HuH-7 (cell line): ENCODE measurements around the gene VAV1.
"Not testable (repeated sequence)": the region's sequence is repeated elsewhere in the genome, so short reads cannot be mapped to it uniquely, and the experiment has no call there.

ENCODE experiments used
- DNase-seq: peaks from one replicate; pipeline ENCODE4 v3.0.0; 2011; ENCODE audit warnings: low spot score

Gene VAV1

DNA sequence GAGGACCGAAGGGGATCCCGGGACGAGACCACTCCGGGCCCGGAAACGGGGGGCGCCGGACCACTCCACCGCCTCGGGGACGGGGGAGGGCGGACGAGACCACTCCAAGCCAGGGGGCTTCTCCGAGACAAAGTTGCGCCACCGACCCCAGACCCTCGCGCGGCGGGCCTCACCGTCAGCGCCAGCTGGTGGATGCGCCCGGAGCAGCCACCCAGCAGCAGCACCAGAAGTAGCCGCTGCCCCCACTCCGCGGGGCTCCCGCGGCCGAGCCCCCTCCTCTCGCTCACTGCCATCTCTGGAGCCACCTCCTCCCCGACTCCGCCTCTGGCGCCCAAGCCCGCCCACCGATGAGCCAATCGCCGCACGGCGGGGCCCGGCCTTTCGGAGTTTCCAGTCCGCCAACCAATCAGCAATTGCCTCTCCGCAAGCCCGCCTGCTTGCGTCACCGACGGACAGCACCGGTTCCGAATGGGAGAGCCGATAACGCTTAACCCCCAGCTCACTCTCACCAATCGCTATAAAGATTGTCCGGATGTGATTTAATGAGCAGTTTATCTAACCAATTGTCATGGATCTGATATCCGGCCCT, 35.1 kb upstream of the VAV1 start, which contains the start of gene GPR108:
TSS of gene GPR108 (minus strand) at position 297 of the 589 bp plus-strand sequence. CDS start at position 293, 4 bp downstream.
- DNase-seq = peak; percentile 97

DNA sequence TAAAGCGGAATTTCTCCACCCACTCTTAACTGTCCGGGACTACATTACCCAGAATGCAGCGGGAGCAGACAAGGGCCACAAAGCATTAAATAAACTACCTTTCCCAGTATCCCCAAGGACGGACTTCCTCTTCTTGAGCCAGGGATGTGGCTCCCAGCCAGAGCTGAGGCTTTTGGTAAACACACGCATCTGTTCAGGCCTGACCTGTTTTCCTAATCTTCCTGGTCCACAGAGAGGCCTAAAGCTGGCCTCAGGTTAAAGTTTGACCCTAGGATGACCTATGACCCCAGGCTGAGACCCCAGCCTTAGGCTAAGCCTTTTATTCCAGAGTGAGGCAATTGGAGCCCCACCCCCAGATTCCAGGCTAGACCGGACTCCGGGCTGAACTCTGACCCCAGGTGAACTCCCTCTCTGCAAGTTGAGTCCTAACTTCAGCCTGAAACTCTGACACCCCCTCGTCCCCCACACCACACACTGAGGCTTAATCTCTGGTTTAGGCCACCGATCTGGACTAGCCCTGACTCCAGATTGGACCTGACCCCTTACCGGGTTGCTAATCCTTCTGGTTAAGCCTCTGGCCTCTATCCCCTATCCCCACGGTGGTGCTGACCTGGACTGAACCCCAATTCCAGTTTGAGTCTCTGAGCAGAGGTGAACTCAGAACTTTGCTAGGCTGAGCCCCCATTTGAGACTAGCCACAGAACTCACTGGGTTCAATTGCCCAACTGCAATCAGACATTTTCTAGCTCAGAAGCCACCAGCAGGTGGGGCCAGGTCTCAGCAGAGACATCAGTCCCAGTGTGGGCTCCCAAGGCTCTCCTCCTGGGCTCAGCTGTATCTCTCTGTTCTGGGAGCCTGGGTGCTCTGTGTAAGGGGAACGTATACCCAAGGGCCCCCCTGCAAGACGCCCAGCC, 34.4 kb upstream of the VAV1 start:
- DNase-seq = peak; percentile 70

DNA sequence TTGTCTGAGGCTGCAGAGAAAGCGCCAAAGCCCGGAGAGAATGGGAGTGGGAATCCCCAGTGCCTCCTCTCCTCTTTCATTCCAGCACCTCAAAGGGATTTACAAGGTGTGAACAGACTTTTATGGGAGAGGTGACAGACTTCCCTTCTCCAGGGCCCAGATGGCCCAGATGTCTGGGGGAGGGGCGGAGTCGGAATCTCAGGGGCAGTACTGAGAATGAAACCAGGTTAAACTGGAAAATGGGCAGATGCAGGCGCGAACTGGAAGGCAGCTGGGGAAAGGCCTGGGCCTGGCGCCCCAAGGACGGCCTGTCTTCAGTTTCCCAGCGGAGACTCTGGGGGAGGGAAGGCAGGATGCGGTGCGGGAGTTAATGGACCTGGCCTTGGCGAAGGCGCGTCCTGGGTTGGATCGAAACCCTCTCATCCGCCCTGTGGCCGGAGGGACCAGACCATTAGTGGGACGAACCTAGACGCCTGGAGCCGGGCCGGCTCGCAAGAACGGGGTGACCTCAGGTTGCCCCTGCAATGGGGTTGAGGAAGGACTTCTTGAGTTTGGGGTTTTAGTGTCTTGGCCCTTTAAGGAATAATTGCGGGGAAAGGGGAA, 33.6 kb upstream of the VAV1 start:
- no peak for DNase-seq

DNA sequence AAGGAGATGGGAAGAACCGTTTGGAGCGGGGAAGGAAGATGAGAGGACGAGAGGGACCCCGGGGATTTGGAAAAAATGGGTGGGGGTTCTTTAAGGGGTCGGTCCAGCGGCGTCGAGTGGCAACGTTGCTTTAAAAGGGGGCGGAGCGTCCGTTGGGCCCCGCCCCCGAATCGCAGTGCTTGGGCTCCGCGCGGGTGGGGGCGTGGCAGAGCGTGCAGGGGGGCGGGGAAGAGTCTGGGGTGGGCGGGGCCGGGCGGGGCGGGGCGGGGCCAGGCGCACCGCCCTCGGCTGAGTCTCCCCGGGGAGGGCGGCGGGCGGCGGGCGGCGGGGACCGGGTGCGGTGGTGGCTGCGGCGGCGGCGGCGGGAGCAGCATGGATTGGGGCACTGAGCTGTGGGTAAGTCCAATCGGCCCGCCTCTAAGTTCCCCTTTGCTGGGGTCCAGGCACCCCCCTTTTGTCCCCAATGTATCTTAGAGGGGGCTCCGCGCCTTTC, 33.1 kb upstream of the VAV1 start, which contains the start of gene TRIP10:
TSS of gene TRIP10 (plus strand) at position 291 of the 493 bp plus-strand sequence. CDS start at position 373, 82 bp downstream.
- DNase-seq = peak; percentile 72

DNA sequence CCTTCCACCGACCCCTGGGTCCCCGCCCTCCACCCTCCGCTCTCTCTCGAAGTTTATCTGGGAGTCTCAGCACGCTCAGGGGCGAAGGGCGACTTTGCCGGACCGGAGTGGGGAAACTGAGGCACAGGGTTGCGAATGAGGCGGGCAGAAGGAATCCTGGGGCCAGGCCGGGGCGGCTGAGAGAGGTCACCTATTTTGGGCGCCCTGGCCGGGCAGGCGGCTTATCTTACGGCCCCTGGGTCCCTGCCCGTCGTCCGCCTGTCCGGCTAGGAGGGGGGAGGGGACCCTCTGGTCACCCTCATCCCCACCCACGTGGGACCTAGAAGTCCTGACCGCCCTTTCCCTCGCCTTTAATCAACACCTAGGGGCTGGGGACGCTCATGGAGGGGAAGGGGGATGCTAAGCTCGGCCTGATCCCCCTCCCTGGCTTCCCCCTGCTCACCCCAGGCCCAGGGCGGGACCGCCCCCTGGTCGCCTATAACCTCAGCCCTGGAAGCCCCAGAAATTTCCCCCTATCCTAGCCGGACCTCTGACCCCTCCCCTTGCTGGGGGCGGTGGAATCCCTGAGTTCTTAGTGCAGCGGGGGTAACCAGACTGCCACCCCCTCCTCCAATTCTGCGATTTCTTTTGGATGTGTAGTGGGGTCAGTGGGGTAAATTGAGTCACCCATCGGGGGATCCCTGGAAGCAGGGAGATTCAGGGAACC, 32.5 kb upstream of the VAV1 start:
- peak; percentile 61 for DNase-seq

DNA sequence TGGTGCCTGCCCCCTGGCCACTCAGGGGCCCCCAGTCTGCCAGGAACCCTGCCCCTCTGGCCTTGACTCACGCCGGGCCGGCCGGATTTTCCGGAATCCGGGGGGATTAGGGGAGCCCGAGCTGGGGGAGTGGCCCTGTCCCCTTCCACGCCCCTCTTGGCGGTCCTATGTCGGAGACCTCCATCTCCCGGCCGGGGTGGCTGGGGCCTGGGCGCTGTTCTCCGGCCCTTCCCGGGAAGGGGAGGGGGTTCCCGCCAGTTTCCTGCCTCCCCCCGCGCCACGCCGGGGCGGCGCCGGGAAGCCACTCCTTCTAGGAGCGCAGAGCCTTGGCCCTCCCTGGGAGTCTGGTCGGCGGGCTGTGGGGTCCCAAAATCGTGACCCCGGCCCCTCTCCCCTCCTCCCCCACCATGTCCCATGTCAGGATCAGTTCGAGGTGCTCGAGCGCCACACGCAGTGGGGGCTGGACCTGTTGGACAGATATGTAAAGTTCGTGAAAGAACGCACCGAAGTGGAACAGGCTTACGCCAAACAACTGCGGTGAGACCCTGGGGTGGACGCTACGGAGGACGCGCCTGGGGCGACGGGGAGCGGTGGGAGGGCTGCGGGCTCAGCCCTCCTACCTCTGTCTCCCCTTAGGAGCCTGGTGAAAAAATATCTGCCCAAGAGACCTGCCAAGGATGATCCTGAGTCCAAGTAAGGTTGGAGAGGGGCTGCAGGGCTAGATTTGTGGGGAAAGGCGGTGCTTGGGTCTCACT, 31.7 kb upstream of the VAV1 start:
- no peak for DNase-seq

DNA sequence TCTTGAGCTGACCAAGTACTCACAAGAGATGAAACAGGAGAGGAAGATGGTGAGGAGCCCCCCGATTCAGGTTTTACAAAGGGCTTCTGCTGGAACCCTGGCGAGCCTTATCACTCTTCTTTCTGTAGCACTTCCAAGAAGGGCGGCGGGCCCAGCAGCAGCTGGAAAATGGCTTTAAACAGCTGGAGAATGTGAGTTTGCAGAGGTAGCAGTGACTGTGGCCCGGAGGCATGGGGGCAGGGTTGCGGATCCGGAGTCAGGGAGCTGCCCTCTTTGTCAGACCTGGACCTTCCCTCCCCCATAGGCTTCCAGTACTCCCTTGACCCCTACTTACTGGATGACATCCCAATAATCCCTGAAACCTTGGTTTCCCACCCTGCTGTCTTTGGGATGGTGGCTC, 29.4 kb upstream of the VAV1 start:
- no peak for DNase-seq

DNA sequence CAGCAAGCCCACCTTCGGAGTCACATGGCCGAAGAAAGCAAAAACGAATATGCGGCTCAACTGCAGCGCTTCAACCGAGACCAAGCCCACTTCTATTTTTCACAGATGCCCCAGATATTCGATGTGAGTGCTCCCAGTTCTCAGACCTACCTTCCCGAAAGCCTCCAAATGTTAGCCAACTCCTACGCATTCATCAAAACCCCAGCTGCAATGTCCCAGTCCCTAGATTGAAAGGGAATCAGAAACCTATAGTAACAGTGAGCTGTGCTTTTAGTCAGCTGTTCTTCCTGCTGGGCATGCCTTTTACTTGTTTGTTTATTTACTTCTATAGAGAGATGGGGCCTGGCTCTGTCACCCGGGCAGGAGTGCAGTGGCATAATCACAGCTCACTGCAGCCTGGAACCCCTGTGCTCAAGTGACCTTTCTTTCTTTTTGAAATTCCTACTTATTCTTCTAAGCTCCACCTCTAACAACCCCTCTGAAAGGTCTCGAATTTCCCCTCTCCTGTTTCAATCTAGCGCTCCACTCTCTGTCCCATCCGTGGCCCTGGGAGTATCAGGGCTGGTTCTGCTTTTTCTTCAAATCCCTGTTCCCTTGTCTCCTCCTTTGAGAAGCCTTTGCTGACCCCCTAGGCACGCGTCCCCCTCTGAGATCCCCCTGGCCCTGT, 28.7 kb upstream of the VAV1 start:
- DNase-seq = no peak

DNA sequence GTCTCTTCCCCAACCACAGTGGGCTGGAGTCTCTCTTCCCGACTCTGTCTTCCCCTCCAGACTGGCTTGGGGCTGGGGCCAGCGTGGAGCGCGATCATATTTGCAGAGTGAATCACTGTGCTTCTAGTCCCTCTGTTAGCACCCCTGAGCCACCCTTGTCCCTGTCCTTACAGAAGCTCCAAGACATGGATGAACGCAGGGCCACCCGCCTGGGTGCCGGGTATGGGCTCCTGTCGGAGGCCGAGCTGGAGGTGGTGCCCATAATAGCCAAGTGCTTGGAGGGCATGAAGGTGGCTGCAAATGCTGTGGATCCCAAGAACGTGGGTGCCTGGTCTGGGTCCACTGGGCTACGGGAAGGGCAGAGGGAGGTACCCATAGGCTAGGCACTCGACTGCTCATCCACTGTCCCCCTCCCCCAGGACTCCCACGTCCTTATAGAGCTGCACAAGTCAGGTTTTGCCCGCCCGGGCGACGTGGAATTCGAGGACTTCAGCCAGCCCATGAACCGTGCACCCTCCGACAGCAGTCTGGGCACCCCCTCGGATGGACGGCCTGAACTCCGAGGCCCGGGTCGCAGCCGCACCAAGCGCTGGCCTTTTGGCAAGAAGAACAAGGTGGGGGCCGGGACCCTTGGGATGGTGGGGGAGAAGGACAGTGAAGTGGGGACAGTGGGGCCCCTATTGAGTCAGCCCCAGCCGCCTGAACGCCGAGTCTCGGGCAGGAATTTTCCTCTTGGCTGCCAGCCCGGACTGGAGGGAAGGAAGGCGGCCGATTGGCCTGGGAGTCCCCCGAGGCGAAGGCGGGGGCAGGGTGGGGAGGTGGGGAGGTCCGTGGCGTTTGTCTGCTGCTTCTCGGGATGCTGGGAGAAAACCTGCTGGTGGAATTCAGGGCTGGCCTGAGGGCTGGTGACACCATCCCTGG, 27.9 kb upstream of the VAV1 start:
- no peak for DNase-seq

DNA sequence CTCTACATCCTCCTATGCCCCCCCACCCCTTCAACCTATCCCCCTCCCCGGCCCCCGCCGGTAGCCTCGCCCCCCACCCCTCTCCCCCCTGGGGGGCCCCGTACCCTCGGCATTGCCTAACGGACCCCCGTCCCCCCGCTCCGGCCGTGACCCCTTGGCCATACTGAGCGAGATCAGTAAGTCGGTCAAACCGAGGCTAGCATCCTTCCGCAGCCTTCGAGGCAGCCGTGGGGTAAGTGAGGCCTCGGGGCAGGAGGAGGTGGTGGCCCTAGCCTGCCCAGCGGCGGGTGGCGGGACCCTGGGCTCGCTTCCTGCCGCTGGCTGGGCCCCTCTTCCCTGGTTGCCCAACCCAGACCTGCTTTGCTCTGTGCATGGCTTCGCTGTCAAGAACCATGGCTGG, 26.5 kb upstream of the VAV1 start:
- DNase-seq = no peak

DNA sequence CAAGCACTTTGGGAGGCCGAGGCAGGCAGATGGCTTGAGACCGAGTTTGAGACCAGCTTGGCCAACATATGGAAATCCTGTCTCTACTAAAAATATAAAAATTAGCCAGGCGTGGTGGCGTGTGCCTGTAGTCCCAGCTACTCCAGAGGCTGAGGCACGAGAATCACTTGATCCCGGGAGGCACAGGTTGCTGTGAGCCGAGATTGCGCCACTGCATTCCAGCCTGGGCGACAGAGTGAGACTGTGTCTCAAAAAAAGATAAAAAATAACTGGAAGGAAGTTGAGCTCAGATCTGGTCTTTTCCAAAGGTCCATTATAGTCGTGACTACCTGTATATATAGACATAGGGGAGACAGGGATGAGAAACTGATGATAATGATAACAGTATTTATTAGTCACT, 24.0 kb upstream of the VAV1 start:
- not testable (repeated sequence) for DNase-seq

DNA sequence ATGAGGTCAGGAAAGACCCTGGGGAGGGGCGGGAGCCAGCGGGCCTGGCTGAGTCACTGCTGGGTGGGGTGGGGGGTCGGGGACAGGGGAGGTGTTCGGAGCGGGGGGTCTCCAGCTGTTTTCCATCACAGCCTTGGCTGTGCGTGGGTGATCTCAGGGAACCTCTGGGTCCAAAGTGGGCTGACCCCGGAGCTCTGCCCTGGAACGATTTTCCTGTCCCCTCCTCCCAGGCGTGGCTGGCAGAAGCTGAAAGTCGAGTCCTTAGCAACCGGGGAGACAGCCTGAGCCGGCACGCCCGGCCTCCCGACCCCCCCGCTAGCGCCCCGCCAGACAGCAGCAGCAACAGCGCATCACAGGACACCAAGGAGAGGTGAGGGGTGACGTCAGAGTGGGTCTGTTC, 22.4 kb upstream of the VAV1 start:
- no peak for DNase-seq

DNA sequence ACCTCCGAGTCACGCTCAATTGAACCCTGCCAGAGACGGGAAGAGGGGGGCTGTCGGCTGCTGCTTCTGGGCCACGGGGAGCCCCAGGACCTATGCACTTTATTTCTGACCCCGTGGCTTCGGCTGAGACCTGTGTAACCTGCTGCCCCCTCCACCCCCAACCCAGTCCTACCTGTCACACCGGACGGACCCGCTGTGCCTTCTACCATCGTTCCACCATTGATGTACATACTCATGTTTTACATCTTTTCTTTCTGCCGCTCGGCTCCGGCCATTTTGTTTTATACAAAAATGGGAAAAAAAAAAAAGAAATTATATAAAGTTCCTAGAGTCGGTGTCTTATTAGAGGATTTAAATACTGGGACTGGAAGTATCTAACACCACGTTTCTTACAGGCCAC, 21.3 kb upstream of the VAV1 start:
- DNase-seq = no peak

DNA sequence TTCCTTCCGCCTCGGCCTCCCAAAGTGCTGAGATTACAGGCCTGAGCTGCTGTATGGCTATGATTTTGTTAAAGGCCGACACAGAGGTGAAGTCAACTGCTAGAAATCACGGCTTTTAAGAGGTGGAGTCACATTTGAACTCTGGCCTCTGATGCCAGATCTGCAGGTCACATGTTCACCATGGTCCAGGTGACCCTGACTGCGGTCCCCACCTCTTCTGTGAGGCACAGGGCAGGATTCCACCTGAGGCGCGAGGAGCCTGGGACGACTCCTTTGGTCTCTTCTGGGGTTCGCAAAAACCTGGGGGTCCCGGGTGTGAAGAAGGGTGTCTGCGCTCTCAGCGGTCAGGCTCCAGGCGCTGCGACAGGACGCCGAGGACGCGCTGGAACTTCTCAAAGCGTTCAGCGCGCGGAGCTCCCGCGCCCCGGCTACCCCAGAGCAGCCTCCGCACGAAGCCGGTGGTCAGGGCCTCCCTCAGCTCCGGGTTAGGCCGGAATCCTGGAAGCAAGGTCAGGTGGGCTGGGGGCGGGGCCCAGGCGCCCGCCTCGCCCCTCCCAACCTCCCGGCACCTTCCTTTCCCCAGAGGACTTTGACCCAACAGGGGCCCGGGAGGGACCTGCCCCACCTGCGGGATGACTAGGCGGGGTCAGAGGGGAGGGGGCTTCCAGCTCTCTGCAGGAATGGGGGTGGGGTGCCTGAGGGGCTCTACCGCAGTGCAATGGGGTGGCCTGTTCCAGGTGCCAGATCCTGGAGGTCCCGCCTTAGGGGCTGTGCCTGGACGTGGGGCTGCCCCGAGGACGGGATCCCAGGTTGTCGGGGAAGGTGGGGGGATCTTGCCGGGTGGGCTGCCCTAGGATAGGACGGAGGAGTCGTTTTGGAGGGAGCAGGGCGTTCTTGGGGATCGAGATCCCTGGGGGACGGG, 20.0 kb upstream of the VAV1 start:
- peak; percentile 87 for DNase-seq

DNA sequence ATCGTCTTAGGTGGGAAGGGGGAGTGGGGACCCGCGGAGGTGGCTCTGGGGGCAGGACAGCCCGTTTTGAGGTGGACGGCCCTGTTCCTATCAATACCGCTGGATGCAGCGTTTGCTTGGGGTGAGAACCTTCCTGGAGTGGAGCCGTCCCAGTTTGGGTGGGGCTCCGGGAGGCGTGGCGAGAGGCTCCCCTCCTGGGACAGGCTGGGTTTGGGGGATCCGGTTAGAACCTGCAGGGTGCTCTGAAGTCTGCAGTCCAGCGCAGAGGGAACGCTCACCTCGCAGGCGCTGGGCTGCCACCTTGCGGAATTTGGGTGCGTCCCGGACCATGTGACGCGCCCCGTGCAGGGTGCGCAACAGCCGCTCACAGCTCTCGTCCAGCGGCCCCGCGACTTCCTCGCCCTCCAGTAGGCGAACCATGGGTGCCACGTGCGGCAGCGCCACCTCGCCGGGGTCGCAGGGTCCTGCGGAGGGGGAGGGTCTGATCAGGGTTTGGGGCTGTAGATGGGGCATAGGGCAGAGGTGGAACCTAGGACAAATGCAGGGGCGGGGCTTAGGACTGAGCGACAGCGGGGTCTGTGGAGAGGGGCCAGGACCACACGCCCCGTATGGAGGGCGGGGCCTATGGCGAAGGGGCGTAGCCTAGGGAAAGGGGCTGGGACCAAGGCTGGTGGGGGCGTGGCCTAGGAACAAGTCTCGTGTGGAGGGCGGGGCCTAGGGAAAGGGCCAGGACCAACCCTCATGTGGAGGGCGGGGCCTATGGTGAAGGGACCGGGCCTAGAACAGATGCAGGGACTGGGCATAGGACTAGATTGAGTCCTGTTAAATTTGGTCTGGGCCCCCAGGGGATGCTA, 19.1 kb upstream of the VAV1 start:
- DNase-seq = peak; percentile 94

DNA sequence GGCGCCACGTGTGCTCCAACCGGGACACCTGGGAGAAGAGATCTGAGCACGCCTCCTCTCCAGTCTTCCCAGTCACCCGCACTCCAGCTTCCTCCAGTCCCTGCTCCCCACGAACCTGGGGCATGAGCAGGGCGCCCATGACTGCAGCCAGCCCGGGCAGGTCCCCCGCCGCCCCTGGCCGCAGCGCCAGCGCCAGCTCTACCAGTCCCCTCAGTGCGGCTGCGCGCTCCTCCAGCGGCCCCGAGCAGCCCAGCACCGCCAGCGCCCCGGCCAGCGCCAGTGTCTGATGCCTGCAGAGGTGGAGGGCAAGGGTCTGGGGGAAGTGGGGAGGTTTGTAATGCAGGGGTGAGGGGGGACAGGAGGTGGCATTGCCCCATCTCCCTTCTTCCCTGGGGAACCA, 18.4 kb upstream of the VAV1 start:
- no peak for DNase-seq

DNA sequence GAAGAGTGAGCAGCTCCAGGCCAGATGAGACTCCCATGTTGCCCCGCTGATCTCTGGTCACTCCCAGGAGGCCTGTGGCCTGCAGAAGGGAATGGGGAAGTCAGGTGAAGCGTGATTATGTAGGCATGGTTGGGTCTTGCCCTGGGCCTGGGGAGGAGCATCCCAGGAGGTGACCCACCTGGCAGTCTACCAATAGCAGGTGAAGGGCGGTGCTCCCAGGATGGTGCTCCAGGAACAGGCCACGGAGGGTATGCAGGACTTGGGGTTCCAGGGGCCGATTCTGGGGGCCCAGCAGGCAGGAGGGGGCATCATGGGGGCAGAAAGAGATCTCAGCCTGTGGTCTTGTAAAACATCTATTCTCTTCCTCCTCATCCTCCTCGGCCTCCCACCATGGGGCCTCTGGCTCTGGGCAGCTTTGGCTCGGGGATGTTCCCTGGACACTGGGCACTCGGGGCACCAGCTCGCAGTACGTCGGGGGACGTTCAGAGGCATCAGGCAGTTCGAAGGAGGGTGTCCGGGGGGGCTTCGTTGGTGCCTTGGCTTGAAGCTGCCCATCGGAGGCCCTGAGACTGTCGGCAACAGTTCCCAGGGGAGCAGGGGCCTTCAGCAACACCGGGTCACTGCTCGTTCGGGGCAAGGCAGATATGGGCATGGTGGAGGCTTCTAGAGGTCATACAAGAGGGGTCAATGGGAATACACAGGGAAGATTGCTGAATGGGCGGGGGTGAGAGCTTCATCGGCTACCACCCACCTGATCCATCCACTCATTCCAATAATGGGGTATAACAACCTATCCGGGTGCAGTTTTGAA, 17.6 kb upstream of the VAV1 start:
- DNase-seq = no peak
